ENCODE results near the gene AUTS2. TPM values are rescaled to one million over a fixed set of nuclear protein-coding genes. Genes with fewer than 3 reads are reported as not detected.

The AUTS2 gene
- total RNA-seq, 1 donor from 2014 or later, result 0.20 TPM

DNA sequence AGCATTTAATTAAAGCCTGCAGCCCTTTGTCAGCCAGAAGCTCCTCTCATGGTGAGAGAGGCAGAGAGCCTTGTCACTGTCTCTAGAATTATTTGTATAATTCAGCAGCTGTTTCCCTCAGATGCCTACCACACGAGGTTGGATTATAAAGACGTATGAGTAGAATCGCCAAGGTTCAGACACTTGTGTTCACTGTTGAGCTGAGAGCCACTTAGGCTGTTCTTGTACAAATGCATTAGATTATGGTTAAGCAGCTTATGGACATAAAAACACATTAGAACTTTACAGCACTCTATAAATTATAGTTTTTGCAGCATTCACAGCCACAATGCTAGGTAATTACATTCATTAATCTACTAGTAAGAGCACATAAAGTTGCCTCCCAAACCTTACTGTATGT is 282.6 kb downstream of the AUTS2 start:
- DNase-seq (ENCODE audit: low read depth, low spot score), result no peak

DNA sequence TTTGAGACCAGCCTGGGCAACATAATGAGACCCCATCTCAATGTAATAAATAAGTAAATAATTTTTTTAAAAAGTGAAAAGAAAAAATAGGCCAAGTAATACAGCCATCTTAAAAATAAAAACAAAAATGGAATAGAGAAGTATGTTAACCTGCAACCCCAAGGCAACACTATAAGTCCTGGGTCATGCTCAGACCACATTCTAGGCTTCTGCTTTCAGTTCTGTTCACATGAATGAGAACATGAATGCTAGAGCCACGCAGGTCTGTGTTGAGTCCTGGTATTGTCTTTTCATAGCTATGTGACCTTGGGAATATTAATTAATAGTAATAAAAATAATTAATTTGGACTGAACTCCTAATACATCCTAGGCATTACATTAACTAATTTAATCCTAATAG is 284.0 kb downstream of the AUTS2 start:
- no peak for DNase-seq (ENCODE audit: low read depth, low spot score)

DNA sequence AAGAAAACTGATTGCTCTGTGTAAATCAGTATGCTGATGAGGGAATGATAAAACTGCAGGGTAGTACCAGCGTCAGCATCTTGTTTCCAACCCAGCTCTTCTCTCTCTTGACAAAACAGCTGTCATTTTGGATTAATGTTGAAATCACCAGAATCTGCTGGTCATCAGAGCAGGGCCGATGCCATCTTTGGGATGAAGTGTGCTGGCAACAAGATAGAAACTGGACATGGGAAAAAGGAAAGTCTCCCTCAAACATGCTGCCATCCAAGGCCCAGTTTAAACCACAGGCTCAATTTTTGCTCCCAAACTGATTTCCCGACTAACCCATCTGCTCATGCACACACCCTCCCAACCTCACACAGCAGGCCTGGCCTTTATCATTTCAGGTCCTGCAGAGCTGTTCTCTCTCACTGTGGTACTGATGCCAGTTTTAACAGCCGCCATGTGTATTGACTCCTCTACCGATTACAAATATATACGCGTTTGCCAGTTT is 285.2 kb downstream of the AUTS2 start:
- DNase-seq (ENCODE audit: low read depth, low spot score), result no peak

DNA sequence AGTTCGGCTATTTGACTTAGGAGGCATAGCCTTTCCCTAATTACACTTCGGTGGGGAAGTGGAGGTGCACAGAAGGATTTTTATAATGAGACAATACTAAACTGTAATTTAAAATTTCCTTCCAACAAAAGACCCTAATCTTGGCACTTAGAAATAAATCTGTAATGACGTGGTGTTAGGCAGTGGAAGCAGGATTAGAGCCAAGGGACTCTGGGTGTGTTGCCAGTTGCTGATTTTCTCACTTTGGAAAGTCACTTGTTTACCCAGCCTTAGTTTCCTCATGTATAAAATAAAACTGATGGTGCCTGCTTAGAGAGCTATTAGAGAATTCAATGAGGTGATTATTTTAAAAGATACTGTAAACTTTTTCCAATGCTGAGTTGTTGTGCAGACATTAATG is 287.2 kb downstream of the AUTS2 start:
- DNase-seq (ENCODE audit: low read depth, low spot score), result no peak

DNA sequence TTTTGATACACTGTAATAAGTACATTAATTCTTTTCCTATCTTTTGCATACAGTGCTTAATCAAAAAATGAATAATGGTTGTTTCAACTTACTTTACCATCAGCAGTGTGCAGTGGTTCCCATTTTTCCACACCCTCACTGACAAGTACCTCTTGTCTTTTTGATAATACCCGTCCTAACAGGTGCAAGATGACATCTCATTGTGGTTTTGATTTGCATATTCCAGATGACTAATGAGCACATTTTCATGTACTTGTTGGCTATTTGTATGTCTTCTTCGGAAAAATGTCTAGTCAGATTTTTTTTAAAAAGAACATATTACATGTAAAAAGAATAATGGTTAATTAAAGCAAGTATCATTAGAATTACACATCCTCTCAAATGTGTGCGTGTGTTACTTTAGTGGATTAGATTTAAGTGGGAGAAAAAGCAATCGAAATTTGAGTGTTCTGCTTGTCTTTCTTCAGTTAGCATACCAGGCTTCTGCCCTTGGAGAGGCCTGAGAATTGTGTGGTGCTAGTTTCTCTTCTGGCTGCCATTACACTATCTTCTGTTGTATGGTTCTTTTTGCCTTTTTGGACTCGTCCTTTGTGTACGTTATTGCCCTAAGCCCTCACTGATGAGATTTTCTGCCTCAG is 291.2 kb downstream of the AUTS2 start:
- DNase-seq (ENCODE audit: low read depth, low spot score), result no peak

DNA sequence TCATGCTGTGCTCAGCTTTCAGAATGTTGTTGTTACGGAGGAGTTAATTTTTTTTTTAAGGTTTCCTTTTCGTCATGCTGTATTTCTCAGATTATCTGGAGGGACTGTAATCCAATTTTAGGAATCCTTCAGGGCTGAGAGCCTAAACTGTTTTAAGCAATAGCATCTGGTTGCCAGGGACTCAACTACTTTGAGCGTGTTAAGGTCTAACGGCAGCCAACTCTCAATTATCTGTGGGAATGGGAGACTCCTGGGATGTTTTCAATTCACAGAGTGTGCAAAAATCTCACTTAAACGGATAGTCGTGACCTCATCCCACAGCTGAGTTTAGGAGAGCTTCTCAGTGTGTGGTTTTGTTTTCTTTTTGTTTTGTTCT is 291.7 kb downstream of the AUTS2 start:
- no peak for DNase-seq (ENCODE audit: low read depth, low spot score)

DNA sequence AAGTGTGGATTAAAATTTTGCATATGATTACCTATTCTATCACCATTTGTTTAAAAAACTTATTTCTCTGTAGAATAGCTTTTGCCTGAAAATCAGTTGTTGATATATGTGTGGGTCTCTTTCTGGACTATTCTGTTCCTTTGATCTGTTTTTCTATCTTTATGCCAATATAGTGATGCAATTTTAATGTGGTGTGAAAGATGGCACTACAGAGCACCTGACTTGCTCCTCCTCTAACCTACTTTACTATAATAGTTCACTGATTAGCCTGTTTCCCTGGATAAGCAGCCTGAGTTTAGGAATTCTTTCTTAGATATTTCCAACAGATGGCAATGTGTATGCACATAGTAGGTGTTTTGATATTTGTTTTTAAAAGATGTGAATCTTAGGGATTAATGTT is 294.5 kb downstream of the AUTS2 start:
- no peak for DNase-seq (ENCODE audit: low read depth, low spot score)

DNA sequence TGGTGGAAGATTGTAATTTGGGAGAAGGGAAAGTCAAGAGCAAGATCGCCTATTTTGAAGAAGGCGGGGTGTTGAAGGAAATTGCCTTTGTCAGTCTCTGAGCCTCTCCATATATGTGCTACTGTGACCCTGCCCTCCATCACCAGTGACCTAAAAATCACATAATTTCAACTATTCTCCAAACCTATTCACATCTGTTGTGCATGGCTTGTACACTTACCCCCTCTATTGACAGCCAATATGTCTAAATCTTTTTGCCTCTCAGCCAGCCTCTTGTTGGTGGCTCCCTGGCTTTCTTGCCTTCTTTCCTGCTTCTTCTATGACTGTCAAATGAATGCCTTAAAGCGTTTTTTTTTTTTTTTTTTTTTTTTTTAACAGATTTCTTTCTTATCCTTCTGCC is 295.6 kb downstream of the AUTS2 start:
- no peak for DNase-seq (ENCODE audit: low read depth, low spot score)

DNA sequence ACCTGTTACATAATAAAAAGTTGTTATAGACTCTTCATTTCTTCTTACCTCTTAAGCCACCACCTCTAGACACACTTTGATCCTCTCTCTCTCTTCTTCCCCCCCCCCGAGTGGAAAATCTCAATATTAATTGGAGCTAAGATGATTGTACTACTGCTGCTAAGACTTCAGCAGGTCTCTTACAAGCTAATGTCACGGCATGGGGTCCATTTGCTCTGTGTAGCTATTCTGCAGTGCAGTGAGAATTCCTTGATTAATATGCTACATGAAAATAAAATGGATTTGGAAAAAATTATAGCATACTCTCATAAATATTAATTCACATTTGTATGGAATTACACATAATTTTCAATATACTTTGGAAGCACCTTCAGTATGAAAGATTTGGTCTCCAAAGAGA is 297.2 kb downstream of the AUTS2 start:
- no peak for DNase-seq (ENCODE audit: low read depth, low spot score)

DNA sequence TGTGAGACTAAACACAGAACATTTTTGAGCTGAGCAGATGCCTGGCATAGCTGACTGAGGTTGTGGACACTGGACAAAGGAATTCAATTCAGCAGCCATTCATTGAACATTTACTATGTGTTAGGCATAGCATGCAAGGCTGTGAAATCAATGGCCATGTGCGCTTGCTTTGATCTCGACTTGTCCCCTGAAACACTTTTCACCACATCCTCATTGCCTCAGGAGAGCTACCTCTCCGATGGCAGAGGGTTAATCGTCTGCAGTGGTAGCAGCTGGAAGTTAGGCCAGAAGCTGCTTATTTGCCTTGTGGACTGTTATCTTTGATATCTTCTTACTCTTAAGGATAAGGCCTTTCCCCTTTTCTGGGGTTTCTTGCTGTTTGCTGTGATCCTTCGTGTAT is 297.8 kb downstream of the AUTS2 start:
- no peak for DNase-seq (ENCODE audit: low read depth, low spot score)

DNA sequence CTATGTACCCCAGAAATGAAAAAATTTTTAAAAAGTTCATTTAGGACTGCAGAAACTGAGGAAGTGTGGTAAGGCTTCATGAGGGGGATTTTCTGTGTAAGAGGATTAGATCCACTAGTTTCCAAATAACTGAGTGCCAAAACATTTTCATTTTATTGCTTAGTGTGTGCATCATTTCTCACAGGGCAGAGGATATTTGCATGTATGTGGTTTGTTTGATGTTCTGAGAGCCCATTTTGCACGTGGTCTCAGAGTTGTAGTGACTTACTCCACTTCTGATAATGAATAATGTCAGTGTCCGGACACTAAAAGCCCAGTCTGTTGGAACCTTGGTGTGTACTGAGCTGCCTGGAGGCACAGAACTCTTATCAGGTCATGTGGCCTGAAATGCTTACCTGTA is 299.9 kb downstream of the AUTS2 start:
- no peak for DNase-seq (ENCODE audit: low read depth, low spot score)

DNA sequence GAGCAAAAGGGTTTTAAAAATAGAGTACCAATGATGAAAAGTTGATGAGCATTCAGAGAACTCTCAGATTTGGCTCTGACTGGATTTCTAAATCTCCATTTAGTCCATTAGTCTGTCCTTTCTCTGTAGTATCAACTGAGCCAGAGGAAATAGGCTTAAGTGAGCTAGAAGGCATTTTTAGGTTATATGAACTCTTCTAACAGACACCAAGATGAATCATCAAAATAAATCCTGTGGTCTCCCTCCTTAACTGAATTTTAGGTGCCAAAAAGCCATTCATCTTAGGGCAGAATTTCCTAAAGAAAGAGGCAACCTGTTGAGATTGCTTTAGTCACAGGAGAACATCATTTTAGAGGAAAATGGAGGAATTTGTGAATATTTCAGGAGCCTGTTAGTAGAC is 305.1 kb downstream of the AUTS2 start:
- no peak for DNase-seq (ENCODE audit: low read depth, low spot score)

DNA sequence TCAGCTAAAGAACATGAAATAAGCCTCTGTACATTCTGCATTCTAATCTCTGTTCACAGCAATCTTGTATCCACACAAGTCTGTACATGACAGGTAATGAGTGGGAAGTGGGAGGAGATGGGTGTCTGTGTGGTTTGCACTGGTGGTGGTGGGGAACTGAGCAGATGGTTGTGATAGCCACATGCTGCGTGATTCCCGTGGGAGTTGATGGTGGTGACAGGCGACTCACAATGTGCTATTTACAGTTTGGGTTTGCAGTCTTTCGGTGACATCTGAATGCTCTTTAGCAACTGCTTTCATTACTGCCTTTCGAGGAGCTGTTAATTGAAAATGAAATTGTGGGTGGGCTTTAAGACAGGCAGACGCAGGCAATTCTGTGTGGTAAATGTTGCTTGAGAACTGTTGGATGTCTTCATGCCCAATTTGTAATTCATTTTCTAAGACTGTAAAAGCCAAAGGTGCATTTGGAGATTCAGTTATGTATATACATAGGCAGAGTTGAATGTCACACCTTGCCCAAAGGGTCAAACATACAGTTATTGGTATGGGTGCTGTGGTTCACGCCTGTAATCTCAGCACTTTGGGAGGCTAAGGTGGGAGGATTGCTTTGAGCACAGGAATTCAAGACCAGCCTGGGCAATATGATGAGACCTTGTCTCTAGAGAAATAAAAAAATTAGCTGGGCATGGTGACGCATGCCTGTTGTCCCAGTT is 308.2 kb downstream of the AUTS2 start:
- DNase-seq (ENCODE audit: low read depth, low spot score), result no peak

DNA sequence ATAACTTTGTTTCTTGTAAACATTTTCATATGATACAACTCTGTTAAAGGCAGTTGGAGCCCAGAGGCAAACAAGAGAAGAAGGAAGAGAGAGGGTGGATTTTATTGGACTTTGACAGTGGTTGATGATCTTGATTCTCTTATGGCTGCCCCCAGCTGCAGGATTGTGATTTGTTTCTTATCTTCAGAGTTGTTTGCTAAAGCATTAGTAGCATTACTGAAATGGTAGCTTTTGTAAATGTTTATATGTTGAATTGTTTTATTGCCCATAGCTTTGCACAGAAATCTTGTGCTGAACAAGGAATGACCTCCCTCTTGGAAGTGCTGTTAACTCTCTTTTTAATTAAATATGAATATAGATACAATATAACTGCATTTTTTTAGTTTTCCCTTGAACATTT is 309.4 kb downstream of the AUTS2 start:
- DNase-seq (ENCODE audit: low read depth, low spot score), result no peak

DNA sequence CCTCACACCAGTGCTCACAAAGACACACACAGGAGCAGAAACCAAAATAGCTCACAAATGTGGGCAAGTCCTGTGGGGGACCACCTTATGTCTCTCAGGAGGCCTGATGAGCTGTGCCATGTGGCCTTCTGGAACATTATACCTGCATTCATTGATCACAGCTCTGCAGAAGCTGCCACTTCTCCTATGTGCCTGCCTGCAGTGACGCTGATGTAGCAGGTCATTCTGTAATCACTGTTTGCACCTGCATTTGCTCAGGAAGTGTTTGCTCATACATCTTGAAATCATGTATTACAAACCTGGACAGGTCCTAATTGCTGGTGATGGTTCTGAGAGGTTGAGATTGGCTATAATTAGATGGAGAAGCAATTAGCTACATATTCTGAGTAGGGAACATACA is 310.2 kb downstream of the AUTS2 start:
- no peak for DNase-seq (ENCODE audit: low read depth, low spot score)

DNA sequence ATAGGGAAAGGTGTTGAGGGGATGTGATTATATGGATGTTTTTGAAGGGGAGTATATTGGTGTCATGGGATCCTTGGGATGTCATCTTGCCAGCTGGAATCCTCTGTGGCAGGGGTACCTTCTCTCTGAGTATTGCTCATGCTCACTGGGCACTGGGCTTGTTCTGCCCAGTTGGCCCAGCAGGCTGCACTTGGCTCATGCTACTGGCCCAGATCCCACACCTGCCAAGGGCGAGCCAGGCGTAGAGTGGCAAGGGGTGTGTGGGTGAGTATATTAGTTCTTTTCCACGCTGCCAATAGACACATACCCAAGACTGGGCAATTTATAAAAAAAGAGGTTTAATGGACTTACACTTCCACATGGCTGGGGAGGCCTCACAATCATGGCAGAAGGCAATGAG is 311.9 kb downstream of the AUTS2 start:
- DNase-seq (ENCODE audit: low read depth, low spot score), result no peak

DNA sequence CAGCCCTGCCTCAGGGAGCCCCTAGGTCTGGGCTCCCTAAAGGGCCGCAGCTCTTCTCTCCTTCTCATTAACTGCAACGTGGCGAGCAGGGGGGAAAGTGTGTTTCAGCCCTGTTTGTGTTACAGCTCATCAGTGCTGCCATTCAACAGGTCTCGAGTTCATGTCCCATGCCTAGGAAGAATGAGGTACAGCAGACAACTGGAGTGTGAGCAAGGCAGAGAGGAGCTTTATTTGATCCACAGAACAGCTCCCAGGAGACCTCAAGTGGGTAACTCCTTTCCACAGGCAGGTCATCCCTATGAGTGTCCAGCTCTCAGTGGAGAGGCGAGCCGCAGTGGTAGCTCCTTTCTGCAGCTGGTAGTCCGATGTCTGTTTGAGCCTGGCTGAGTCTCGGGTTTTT is 313.1 kb downstream of the AUTS2 start:
- DNase-seq (ENCODE audit: low read depth, low spot score), result no peak

DNA sequence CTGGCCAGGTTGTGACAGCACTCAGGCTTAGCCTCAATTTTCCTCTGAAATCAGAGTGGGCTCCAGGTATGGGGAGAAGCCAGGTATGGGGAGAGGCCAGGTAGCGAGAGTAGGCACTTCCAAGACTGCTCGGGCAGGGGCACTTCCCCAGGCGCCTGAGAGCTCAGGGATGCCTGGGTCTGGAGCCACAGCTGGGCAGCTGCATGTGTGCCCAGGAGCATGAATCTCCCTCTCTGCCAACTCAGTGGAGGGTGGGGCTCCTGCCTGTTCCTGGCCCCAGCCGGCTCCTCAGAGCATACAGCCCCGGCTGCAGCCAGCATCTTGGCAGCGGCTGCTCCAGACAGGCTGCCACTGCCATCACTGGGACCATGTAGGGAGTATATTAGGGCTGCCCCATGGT is 313.9 kb downstream of the AUTS2 start:
- DNase-seq (ENCODE audit: low read depth, low spot score), result no peak

DNA sequence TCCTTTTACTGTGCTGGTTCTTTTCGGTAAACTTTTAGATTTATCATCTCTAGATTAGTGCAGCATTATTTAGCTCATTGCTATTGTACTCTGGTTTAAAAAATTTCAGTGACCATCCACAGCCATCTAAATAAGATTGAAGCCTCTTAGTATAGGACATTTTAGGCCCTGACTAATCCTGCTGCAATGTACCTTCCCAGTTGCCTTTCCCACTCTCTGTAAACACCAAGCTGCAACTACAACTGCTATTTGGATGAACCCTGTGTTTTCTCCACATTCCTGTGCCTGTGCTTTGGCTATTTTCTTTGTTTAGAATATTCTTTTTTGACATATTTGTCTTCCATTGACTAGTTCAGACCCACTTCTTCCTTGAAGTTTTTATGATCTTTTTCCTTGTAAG is 314.6 kb downstream of the AUTS2 start:
- no peak for DNase-seq (ENCODE audit: low read depth, low spot score)

DNA sequence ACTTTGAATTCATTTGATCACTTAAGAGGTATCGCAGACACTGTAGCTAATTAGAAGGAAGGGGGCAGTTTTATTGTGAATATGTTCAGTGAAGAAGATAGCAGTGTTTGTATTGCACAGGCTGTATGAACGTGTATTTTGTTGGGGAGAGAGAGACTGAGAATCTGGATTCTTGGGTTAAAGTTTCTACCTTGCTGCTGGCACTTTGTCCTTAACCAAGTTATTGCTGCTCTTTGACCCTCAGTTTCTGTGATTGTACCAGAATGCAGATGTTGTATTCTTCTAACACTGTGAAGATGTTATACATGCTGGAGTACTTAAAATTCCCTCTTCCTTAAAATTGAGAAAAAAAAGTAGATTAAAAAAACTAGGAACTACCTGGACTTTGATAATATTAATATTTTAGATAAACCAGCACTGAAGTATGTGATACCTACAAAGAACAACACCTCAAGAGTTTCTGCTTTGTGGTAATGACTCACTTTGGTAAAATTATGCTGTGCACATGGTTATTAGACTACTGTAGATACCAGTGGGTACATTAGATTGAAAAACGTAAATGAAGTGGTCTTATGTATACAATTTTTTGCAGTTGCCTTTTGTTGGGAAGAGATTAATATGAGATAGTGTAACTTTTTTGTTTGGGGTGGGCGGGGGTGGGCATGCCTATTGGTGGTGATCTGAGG is 321.3 kb downstream of the AUTS2 start:
- no peak for DNase-seq (ENCODE audit: low read depth, low spot score)

DNA sequence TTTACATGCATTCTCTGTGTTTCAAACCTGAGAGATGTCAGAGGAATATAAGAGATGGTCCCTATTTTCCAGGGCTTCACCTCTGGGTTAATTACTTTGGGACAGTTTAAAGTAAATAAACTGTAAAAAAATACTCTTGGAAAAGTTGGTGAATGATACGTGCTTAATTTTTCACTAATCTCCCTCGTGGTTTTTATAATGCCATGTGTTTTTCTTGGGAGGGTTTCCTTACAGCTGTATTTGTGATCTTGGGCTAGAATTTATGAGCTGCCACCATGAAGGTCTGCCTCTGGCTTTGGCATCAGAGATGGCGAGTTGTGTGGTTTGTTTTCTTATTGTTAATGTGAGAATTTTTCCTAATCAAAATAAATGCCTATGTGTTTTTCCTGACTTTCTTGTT is 322.5 kb downstream of the AUTS2 start:
- DNase-seq (ENCODE audit: low read depth, low spot score), result no peak

DNA sequence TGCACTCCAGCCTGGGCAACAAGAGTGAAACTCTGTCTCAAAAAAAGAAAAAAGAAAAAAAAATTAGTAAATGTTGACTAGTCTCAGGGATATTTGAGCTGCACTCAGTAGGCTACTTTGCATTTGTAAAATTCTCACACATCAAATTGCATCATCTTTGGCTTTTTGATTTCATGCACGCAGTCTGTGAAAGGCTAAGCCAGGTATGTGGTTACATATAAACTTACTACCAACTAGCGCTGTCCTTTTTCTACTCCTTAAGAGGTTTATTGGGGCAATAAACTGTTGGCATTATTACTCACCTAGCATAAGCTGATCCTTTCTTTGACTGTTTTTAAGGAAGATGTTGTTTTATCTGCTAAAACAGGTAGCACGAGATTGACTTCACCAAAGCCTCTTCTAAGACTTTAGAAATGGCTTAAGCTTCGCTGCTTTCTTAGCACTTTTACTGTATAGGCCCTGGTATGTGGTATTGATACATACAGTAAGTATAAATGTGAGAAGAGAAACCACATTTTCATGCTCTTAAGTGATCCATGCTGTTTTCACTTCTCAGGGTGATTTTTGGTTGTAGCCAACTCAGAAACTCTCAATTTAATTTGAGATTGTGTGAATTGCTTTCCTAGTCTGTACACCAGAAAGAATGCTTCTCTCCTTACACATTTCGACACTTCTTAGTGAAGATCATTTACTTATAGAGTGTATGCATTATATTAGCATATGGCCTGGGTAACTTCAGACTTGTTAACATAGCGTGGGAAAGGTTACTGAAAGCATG is 323.9 kb downstream of the AUTS2 start:
- DNase-seq (ENCODE audit: low read depth, low spot score), result no peak

Measured in pulmonary artery endothelial cell (primary cell).